GM15510 (cell line): ENCODE results near the gene PRKX.

Experiments
- POLR2A ChIP-seq: IDR thresholded peaks from 3 replicates; pipeline ENCODE4 v1.6.1; 2011; ENCODE audit warnings: borderline replicate concordance; ENCODE audit not compliant: insufficient read length; ENCODE audit errors: extremely low read depth

Gene PRKX

DNA sequence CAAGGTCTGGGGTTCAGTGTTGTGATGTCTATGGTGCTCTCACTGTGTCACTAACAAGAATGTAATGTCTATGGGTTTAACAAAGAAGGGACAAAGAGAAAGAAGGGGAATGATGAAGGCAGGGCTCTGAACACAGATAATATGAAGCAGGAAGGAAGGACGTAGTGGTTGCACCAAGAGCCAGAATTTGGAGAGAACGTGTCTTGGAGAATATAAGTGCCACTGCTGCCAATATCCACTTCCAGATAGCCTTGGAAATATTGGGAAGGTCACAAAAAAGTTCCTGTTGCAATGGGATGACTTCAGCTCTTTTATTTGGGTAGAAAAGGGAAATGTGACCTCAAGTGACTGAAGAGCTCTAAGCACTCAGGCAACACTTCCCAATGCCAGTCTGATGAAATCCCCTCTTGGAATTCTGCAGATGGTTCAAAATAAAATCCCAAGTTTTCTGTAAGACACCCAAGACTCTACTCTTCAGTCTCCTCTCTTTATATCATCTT is 131.8 kb downstream of the PRKX start:
- no peak for TF ChIP-seq POLR2A

DNA sequence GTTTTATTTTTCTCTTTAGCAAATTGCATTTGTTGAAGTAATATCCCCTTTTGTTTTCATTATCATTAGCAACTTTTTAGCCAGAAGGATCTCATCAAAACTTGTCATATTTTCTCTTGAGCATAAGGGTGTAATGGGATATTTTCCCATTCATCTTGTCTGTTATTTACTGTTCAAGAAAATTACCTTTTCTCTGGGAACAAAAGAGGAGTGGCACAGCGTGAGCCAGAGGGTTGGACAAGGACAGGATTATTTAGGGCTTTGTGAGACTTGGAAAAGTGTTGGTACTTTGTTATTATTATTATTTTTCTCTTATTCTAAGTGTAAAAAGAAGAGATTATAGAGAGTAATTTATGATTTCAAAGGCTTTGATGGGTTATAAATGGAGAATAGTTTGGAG is 135.9 kb downstream of the PRKX start:
- TF ChIP-seq POLR2A: no peak

DNA sequence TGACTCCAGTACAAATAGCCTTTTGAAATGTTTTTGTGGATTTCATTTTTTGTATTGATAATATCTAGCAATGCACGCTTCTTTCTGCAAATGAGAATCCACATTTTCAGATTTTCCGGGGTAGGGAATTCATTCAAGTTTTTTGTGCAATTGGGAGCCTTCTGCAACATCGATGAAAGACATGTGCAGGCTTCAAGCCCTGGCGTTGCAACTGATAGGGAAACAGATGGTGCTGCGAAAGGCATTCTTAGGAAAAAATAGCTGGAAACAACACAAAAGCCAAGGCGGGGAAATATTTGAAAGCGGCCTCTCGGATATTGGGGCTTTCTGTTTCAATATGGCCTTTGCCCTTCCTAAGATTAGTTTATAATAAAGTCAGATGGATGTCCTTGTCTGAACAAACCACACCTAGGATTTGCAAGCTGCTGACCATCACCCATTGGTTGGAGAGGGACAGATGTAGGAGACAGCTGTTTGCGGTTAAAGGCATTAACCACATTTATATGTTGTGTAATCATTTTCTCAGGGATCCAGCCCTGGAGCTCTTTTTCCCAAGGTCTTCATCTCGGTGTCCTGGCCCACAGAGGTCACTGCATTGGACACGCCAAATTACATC is 136.5 kb downstream of the PRKX start:
- TF ChIP-seq POLR2A: no peak

DNA sequence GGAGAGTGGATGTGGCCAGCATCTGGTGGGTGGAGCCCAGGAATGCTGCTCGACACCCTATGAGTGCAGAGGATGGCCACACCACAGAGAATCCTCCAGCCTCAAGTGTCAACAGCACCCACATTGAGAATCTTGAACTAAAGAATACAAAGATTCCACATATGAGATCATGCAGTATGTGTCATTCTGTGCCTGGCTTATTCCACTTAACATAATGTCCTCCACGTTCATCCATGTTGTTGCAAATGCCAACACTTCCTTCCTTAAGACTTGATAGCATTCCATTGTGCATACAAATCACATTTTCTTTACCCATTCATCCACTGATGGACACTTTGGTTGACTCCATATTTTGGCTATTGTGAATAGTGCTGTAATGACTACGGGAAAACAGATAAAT is 145.8 kb downstream of the PRKX start:
- no peak for TF ChIP-seq POLR2A

DNA sequence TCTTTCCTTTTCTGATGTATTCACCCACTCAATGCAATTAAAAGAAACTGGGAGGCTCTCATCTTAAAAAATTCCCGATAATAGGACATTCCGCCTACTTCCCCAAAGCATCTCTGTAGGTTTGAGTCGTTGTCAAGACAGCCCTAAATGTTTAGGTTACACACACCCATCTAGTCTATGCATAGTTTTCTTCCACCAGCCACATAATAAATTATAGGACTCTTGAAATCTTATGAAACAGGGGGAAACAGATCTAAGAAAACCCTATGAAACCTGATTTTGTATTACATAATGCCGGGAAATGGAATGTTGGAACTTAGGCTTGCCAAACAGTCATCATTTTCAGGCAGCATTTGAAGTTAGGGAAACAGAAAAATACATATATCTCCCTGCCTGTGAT is 150.0 kb downstream of the PRKX start:
- TF ChIP-seq POLR2A: no peak
